GM18867 (cell line): ENCODE measurements around the gene NOS2.
"Not testable (repeated sequence)": the region's sequence is repeated elsewhere in the genome, so short reads cannot be mapped to it uniquely, and the experiment has no call there.

ENCODE experiments used
- ATAC-seq: cut with Tn5 transposase; IDR thresholded peaks from one replicate; pipeline ENCODE4 v1.9.1; 2021; ENCODE audit warnings: mild to moderate bottlenecking, moderate library complexity; ENCODE audit not compliant: unreplicated experiment

NOS2 gene

DNA sequence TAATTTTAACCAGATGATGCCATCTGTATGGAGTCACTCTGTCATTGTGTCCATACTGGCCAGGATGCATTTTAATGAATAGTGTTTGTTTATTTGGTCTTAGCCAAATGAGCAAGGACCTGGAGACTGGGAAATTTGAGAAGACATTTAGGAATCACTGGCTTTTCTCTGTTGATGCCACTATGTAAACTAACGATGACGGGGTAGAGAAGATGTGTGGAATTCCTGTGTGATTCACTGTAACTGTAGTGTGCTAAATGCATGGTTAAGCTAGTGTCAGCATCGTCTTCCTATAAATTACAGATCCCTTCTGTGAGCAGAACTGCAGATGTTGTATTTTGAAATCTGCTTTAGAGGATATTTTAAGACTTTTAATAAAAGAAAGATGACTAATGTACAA is 66.6 kb downstream of the NOS2 start:
- no peak for ATAC-seq

GRCh38 chr17:27732746-27733145 is 67.6 kb downstream of the NOS2 start:
- ATAC-seq = not testable (repeated sequence)

GRCh38 chr17:27725982-27726381 is 74.3 kb downstream of the NOS2 start:
- ATAC-seq = not testable (repeated sequence)

DNA sequence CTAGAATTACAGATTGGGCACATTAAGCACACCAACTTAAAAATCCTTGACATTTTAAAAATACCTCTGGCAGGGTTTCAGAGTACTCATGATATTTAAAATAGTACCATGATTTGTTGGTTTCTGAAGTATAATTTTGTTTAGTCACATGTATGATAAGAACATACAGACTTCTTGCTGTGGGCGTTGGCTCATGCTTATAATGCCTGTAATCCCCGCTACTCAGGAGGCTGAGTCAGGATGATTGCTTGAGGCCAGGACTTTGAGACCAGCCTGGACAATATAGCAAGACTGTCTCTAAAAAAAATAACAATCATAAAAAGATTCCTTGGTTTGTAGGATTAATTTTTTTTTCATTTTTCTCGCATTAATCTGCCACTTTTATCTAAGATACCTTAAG is 78.5 kb downstream of the NOS2 start:
- ATAC-seq = no peak
